Epithelial cell of proximal tubule (primary cell): ENCODE data around the gene TFF3. TPM values are rescaled to one million over a fixed set of nuclear protein-coding genes. Genes with fewer than 3 reads are reported as not detected.

Experiments used
- DNase-seq: peaks from one replicate; pipeline ENCODE4 v3.0.0-alpha.2; 2011; ENCODE audit warnings: low read depth
- H3K4me3 ChIP-seq: 2 replicates; pipeline ENCODE4 v1.5.1; 2011; ENCODE audit warnings: low read depth, mild to moderate bottlenecking, low read length
- total RNA-seq: library from RNA; depleted of rRNA; stranded (reverse); fragments of >200 nt; gene quantifications from 2 replicates; pipeline ENCODE4 v1.2.3, GENCODE V29; 2015
- TF ChIP-seq, protein P1 (sequence below): conservative IDR thresholded peaks from 2 replicates; pipeline ENCODE4 v1.5.1; 2012; ENCODE audit warnings: low read depth, mild to moderate bottlenecking, low read length

The TFF3 gene
- total RNA-seq, 1 donor from 2014 or later: 1.0 TPM

DNA sequence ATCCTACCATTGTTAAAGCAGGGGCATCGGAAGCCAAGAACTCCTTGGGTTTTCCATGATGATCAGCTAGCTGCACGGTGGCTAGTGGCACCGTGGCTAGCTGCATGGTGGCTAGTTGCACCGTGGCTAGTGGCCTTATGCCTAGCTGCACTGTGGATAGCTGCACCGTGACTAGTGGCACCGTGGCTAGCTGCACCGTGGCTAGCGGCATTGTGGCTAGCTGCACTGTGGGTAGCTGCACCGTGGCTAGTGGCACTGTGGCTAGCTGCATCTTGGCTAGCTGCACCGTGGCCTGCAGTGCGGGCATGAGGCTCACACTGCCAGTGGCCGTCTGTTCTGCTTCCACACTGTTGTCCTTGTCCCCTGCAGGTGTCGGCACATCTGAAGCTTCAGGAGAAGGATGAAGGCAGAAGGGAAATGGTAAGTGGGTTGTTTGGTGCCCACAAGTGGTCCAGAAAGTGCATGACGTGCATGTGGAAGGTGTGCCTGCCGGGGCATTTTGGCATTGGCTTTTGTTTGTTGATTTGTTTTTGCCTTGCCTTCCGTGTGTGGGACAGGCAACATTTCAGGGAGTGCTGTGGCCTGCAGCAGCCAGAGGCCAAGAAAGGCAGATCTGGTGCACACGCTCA is 38.6 kb downstream of the TFF3 start:
- no peak overlapping the region for H3K4me3 ChIP-seq
- TF ChIP-seq, protein P1, sequence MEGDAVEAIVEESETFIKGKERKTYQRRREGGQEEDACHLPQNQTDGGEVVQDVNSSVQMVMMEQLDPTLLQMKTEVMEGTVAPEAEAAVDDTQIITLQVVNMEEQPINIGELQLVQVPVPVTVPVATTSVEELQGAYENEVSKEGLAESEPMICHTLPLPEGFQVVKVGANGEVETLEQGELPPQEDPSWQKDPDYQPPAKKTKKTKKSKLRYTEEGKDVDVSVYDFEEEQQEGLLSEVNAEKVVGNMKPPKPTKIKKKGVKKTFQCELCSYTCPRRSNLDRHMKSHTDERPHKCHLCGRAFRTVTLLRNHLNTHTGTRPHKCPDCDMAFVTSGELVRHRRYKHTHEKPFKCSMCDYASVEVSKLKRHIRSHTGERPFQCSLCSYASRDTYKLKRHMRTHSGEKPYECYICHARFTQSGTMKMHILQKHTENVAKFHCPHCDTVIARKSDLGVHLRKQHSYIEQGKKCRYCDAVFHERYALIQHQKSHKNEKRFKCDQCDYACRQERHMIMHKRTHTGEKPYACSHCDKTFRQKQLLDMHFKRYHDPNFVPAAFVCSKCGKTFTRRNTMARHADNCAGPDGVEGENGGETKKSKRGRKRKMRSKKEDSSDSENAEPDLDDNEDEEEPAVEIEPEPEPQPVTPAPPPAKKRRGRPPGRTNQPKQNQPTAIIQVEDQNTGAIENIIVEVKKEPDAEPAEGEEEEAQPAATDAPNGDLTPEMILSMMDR: no peak
- DNase-seq: no peak

DNA sequence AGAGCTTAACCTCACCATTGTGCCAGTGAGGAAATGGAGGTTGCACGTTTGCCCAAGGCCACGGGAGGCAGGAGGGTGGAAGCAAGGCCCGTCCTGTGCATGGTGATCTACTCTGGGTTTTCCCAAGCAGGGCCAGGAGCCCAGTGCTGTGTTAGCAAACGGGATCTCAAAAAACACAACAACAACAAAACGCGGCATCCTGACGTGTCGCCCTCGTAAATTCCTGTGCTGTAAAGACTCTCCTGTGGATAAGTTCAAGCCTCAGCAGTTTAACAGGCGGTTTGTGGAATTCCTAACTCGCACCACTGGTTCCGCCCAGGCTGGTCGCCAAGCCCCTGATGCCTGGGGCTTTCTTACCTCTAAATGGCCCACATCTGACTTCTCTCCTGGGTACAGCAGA is 39.1 kb downstream of the TFF3 start:
- DNase-seq: no peak
- TF ChIP-seq, protein P1: no peak
- H3K4me3 ChIP-seq: no peak overlapping the region

DNA sequence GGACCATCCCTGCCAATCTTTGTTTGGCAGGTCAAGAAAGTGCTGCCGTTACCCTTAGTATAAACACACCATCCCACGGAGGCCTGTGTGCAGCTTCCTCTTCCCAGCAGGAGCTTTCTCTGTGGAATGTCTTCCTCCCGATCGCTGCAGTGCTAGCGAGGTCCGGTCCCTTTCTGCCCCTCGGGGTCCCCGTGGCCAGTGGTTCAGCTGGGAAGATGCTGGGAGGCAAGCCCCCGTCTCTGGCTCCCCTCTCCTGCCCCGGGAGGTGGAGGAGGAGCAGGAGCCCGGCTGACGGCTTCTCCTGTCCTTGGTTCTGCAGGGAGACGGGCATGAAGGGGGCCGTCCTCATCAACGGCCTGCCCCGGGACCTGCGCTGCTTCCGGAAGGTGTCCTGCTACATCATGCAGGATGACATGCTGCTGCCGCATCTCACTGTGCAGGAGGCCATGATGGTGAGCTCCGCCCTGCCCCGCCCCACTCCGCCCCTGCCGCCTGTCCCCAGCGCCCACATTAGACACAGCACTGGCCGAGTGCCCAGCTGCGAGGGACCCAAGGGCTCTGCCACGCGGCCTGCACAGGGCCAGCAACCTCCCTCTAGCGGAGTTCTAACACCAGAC is 42.1 kb downstream of the TFF3 start:
- TF ChIP-seq, protein P1: no peak
- H3K4me3 ChIP-seq: no peak overlapping the region
- DNase-seq: no peak

DNA sequence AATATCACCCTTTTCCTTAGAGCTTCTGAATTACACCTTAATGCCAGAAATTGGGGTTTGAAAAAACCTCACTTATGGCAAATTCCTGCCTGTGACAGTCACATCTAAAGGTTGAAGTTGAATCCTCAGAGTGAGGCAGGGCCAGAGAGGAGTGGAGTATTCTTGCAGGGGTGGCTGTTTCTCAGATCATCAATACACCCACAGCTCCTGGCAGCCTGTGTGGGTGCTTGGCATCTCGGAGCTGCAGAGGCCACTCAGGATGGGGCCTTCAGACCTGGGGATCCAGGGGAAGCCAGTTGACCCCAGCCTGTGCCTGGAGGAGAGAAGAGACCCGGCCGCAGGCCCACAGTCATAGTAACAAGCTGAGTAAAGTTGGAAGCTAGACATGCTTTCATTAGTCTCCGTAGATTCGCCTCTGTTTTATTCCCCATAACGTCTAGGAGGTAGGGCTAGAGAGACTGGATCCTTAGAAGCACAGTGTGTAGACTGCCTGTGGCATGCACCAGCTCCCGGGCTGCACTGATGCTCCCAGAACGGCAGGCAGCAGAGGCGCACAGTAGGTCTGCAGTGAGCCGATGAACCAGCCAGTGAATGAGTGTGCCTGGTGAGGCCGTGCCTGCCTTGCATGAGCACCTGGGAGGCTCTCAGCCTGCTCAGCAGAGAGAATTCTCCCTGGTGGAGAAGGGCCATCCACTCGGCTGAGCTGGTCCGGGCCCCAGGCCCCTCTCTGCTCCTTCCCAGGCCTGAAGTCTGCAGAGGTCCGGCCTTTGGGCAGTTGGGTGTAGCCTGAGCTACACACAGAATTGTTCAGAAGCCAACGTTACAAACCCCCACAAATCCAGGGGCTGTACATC is 42.9 kb downstream of the TFF3 start:
- TF ChIP-seq, protein P1: no peak
- no peak overlapping the region for H3K4me3 ChIP-seq
- DNase-seq: no peak

DNA sequence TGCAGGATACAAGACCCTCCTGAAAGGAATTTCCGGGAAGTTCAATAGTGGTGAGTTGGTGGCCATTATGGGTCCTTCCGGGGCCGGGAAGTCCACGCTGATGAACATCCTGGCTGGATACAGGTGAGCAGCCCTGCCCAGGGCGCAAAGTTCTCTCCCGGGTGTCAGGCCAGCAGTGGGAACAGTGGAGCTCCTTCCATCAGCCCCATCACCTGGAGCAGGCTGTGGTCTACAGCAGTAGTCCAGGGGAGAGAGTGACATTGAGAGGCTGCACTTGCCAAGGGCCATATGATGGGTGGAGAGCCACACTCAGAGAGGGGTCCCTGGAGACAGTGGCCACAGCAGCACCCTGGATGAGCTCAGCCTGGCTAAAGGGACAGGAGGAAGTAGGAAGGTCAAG is 44.1 kb downstream of the TFF3 start:
- TF ChIP-seq, protein P1: no peak

DNA sequence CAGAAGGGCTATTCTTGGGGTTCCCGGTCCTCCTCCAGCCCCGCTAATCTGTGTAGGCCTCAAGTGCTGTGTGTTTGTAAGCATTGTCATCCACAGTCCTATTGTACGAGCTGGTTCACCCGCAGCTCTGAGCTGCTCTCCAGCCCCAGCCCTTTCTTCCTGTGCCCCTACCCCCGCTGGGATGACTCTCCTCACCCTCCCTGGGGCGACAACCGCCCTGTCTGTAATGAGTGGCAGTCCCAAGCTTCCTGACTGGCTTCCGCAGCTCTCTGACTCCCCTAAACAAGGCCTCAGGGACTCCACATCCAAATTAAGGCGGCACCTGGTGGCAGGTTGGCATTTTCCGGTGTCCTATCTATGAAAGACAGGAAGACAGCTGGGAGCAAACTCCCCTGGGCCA is 45.8 kb downstream of the TFF3 start:
- no peak for DNase-seq
- no peak overlapping the region for H3K4me3 ChIP-seq
- TF ChIP-seq, protein P1: no peak

More for the DNA sequence above, 44.1 kb downstream of the TFF3 start:
- no peak overlapping the region for H3K4me3 ChIP-seq
- no peak for DNase-seq
